Keratinocyte (primary cell): Measurements from ENCODE around the gene UBE2K.

ENCODE experiments used
- EZH2 ChIP-seq: IDR thresholded peaks from one replicate; pipeline ENCODE4 v1.6.1; 2012; ENCODE audit warnings: inconsistent platforms, mild to moderate bottlenecking, low read length, moderate library complexity
- TF ChIP-seq, protein P1 (sequence below), 3 experiments: IDR thresholded peaks in 1 of 3; conservative IDR thresholded peaks in 1 of 3; optimal IDR thresholded peaks in 1 of 3; 2 replicates in 2 of 3; 3 replicates in 1 of 3; pipeline versions ENCODE3 to v1.5.1; 2011; ENCODE audit warnings: low read length in 3 of 3, mild to moderate bottlenecking in 3 of 3, moderate library complexity in 2 of 3, control low read depth in 1 of 3, inconsistent platforms in 1 of 3; ENCODE audit not compliant: insufficient read depth in 2 of 3; ENCODE audit errors: extremely low read depth in 1 of 3

DNA sequence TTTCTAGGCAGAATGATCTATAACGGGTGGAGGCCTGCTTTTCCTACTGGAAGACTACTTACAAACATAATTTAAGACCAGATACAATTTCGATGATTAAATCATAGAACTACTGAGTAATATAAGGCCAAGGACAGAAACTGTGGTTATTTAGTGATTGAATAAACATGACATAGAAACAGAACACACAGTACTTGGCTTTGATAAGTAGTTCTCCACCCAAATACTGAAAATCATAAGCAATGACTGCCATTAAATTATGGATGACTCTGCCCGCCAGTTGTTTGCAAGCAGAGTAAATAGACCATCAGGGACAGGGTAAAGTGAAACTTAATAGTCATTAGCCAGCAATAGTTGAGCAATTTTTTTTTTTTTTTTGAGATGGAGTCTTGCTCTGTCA lies 42.1 kb upstream of the UBE2K start:
- TF ChIP-seq, protein P1, sequence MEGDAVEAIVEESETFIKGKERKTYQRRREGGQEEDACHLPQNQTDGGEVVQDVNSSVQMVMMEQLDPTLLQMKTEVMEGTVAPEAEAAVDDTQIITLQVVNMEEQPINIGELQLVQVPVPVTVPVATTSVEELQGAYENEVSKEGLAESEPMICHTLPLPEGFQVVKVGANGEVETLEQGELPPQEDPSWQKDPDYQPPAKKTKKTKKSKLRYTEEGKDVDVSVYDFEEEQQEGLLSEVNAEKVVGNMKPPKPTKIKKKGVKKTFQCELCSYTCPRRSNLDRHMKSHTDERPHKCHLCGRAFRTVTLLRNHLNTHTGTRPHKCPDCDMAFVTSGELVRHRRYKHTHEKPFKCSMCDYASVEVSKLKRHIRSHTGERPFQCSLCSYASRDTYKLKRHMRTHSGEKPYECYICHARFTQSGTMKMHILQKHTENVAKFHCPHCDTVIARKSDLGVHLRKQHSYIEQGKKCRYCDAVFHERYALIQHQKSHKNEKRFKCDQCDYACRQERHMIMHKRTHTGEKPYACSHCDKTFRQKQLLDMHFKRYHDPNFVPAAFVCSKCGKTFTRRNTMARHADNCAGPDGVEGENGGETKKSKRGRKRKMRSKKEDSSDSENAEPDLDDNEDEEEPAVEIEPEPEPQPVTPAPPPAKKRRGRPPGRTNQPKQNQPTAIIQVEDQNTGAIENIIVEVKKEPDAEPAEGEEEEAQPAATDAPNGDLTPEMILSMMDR (optimal IDR thresholded peaks at IDR 0.05 in 1 of 3, IDR thresholded peaks at IDR 0.05 in 1 of 3, conservative IDR thresholded peaks at IDR 0.05 in 1 of 3; ENCODE audit: extremely low read depth in 1 of 3, insufficient read depth in 2 of 3, low read length in 3 of 3): no peak
- no peak for TF ChIP-seq EZH2
